Osteoblast (primary cell): ENCODE data around the gene UPK2. TPM values are rescaled to one million over a fixed set of nuclear protein-coding genes. Genes with fewer than 3 reads are reported as not detected.
"Not testable (repeated sequence)": the region's sequence is repeated elsewhere in the genome, so short reads cannot be mapped to it uniquely, and the experiment has no call there.

ENCODE experiments used
- DNase-seq: peaks from one replicate; pipeline ENCODE4 v3.0.0; 2011; ENCODE audit warnings: low spot score, mixed read lengths; ENCODE audit not compliant: insufficient read length; ENCODE audit errors: missing footprints
- H2AFZ ChIP-seq: 2 replicates; pipeline ENCODE4 v1.6.0; 2011; ENCODE audit warnings: mild to moderate bottlenecking, low read length
- H3K27ac ChIP-seq: 2 replicates; pipeline ENCODE4 v1.5.1; 2011; ENCODE audit warnings: mild to moderate bottlenecking, low read depth, low read length, moderate library complexity
- H3K27me3 ChIP-seq: 2 replicates; pipeline ENCODE4 v1.6.0; 2012; ENCODE audit warnings: mild to moderate bottlenecking, control low read depth, inconsistent platforms, low read length, moderate library complexity; ENCODE audit not compliant: insufficient read depth
- H3K36me3 ChIP-seq: 2 replicates; pipeline ENCODE4 v1.5.1; 2011; ENCODE audit warnings: mild to moderate bottlenecking, low read length, control low read depth, moderate library complexity; ENCODE audit not compliant: insufficient read depth
- H3K4me1 ChIP-seq: 2 replicates; pipeline ENCODE4 v1.5.1; 2011; ENCODE audit warnings: mild to moderate bottlenecking, low read length, control low read depth, moderate library complexity; ENCODE audit not compliant: insufficient read depth
- H3K4me2 ChIP-seq: 2 replicates; pipeline ENCODE4 v1.6.0; 2011; ENCODE audit warnings: mild to moderate bottlenecking, low read length; ENCODE audit not compliant: insufficient read depth
- H3K4me3 ChIP-seq: fragments of 200-600 bp; sonication (generic); 3 replicates; pipeline ENCODE4 v1.5.1; 2012; ENCODE audit warnings: mild to moderate bottlenecking, low read length, inconsistent platforms; ENCODE audit not compliant: insufficient read depth
- H3K79me2 ChIP-seq: 2 replicates; pipeline ENCODE4 v1.6.0; 2012; ENCODE audit warnings: mild to moderate bottlenecking, low read length, control low read depth, inconsistent platforms; ENCODE audit not compliant: insufficient read depth
- H3K9me3 ChIP-seq: 2 replicates; pipeline ENCODE4 v1.5.1; 2011; ENCODE audit warnings: low read depth, low read length, control low read depth
- H4K20me1 ChIP-seq: 2 replicates; pipeline ENCODE4 v1.6.0; 2012; ENCODE audit warnings: mild to moderate bottlenecking, low read length, control low read depth; ENCODE audit not compliant: insufficient read depth
- CTCF ChIP-seq: IDR thresholded peaks from 2 replicates; pipeline ENCODE4 v1.5.1; 2011; ENCODE audit warnings: mild to moderate bottlenecking, low read depth, low read length, moderate library complexity; ENCODE audit errors: extremely low read depth
- total RNA-seq: library from RNA; depleted of rRNA; stranded (reverse); fragments of >200 nt; gene quantifications from 2 replicates; pipeline ENCODE4 v1.2.3, GENCODE V29; 2012

Gene UPK2
- total RNA-seq, 1 donor: not detected

- peaks cover 5% of the 10 kb centered on the region for H3K4me1 ChIP-seq
- no peaks in the 10 kb centered on the region for H3K79me2 ChIP-seq
- no peaks in the 10 kb centered on the region for H3K36me3 ChIP-seq
- no peak for TF ChIP-seq CTCF
- H3K4me3 ChIP-seq: no peak overlapping the region
- no peak overlapping the region for H3K27ac ChIP-seq
- peaks cover 4% of the 10 kb centered on the region for H4K20me1 ChIP-seq
- peaks cover 4% of the 10 kb centered on the region for H3K27me3 ChIP-seq
- H3K4me2 ChIP-seq: no peak overlapping the region
- no peaks in the 10 kb centered on the region for H3K9me3 ChIP-seq
- DNase-seq: peak; percentile 62
- no peak overlapping the region for H2AFZ ChIP-seq
These were observed 16.0 kb upstream of the UPK2 start for GRCh38 chr11:118939953-118940598.

- H3K36me3 ChIP-seq: no peaks in the 10 kb centered on the region
- H3K27ac ChIP-seq: no peak overlapping the region
- H3K9me3 ChIP-seq: no peaks in the 10 kb centered on the region
- no peaks in the 10 kb centered on the region for H4K20me1 ChIP-seq
- DNase-seq: no peak
- H3K27me3 ChIP-seq: peaks cover 8% of the 10 kb centered on the region
- H3K4me2 ChIP-seq: no peak overlapping the region
- no peaks in the 10 kb centered on the region for H3K4me1 ChIP-seq
- no peak overlapping the region for H2AFZ ChIP-seq
- no peaks in the 10 kb centered on the region for H3K79me2 ChIP-seq
- no peak for TF ChIP-seq CTCF
- no peak overlapping the region for H3K4me3 ChIP-seq
These were observed 9.0 kb upstream of the UPK2 start for GRCh38 chr11:118947091-118947490.

- H3K4me1 ChIP-seq: no peaks in the 10 kb centered on the region
- H4K20me1 ChIP-seq: no peaks in the 10 kb centered on the region
- no peak for TF ChIP-seq CTCF
- H3K9me3 ChIP-seq: no peaks in the 10 kb centered on the region
- no peak overlapping the region for H2AFZ ChIP-seq
- DNase-seq: peak; percentile 62
- no peaks in the 10 kb centered on the region for H3K36me3 ChIP-seq
- no peak overlapping the region for H3K4me3 ChIP-seq
- peaks cover 13% of the 10 kb centered on the region for H3K27me3 ChIP-seq
- no peak overlapping the region for H3K27ac ChIP-seq
- H3K4me2 ChIP-seq: no peak overlapping the region
- H3K79me2 ChIP-seq: no peaks in the 10 kb centered on the region
These were observed 8.1 kb upstream of the UPK2 start for GRCh38 chr11:118948000-118948399.

GRCh38 chr11:118953265-118953664, 2.8 kb upstream of the UPK2 start:
- Histone ChIP-seq H3K27me3 (peaks cover 21% of the 10 kb centered on the region), H3K79me2 (no peaks in the 10 kb centered on the region), H3K4me1 (no peaks in the 10 kb centered on the region), H2AFZ (no peak overlapping the region), H3K9me3 (no peaks in the 10 kb centered on the region), H3K27ac (no peak overlapping the region), H3K36me3 (no peaks in the 10 kb centered on the region), H3K4me2 (no peak overlapping the region), H4K20me1 (no peaks in the 10 kb centered on the region), H3K4me3 (no peak overlapping the region)
- TF ChIP-seq CTCF: no peak
- no peak for DNase-seq

- H2AFZ ChIP-seq, H3K4me1 ChIP-seq, DNase-seq, H3K79me2 ChIP-seq, H4K20me1 ChIP-seq, H3K4me3 ChIP-seq, H3K36me3 ChIP-seq, H3K4me2 ChIP-seq, H3K9me3 ChIP-seq, H3K27ac ChIP-seq: not testable (repeated sequence)
- peaks cover 21% of the 10 kb centered on the region for H3K27me3 ChIP-seq
These were observed 2.1 kb upstream of the UPK2 start for GRCh38 chr11:118953976-118954375.
